Smooth muscle cell of the brain vasculature (primary cell): ENCODE results near the gene ARSB.

Experiments
- DNase-seq: peaks from one replicate; pipeline ENCODE4 v3.0.0-alpha.2; 2012; ENCODE audit warnings: low read depth, low spot score

ARSB gene

DNA sequence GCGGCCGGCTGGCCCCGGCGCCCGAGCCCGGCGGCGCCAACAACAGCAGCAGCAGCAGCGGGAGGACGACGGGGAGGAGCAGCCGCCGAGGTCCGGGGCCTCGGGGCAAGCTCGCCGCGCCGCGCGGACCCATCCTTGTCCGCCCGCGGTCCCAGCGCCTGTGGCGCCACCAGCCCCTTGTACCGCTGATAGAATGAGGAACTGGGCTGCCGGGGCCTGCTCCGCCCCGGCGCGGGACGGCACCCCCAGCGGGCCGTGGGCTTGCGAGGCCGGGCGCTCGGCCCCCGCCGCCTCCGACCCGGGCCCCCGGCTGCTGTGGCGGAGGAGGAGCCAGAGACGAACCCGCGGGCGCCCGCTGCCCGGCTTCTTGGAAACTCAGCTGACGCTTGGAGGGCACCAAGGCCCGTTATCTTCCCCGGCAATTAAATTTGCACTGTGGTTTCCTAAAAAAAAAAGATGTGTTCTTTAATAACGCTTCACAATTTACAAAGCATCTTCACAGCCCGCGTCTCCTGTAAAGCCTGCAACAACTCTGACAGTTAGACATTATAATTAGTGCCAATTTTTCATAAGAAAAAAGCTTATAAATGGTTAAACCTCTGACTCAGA, at the start of gene ARSB:
ARSB (minus strand) TSS at position 195 of the 609 bp plus-strand sequence; CDS start at position 133, 62 bp downstream.
- DNase-seq, result no peak

DNA sequence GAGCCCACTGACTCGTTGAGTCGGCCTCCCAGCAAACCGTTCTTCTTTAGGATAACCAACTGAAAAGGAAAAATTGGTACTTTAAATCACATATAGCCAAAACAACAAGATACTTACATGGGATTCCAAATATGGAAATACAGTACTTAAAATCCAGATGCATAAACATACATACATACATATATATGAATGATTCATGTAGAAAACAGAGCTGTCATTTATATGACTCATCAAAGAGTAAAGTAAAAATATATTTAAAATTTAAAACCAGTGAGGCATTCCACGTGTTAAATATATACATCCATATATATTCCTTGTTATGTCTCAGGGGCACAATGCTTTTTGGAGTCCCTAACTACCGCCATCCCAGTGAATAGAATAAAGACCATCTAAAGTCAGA, 47.7 kb upstream of the ARSB start:
- no peak for DNase-seq

DNA sequence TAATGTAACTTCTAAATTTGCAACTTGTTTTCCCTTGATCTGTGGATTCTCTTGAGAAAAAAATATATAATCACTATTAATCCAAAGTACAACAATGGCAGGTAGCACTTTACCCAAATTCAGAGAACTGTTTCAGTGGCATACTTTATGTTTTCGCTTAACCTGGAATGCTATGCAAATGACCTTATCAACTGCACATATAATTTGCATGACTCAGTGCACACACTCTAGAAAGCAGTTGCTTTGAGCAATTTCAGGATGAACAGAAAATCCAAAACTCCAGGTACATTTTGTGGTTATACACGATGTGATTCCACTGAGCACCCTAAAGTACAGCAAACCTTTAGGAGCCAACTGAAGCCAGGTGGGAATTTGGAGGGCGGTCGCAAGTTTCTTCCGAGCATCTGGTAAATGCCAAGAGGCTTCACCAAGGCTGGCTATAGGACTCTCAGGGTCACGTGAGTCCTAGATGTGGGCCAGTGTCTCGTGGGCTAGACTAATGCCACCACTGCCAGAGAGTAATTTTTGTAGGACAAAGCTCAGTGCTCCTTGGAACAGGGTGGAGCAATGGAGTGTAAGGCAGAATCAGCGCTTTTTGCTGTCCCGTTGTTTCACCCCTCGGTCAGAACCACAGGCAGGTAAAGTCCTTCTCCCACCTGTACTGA, 47.1 kb upstream of the ARSB start:
- no peak for DNase-seq

DNA sequence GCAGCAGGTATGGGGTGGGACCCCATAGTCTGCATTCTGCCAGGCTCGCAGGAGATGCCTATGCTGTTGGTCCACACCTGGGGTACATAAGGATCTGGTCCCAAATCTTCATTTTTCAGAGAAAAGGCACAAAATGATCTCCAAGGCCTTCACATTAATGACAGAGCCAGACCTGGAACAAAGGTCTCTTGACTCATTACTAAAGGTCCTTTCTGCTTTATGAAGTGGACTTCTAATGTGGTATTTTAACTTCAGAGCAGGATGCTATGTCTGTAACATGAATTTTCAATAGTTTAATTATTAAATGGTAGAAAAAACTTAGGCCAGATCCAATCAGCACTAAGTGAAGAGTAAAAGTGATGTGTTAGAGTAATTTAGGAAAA, 46.4 kb upstream of the ARSB start:
- DNase-seq, result no peak

DNA sequence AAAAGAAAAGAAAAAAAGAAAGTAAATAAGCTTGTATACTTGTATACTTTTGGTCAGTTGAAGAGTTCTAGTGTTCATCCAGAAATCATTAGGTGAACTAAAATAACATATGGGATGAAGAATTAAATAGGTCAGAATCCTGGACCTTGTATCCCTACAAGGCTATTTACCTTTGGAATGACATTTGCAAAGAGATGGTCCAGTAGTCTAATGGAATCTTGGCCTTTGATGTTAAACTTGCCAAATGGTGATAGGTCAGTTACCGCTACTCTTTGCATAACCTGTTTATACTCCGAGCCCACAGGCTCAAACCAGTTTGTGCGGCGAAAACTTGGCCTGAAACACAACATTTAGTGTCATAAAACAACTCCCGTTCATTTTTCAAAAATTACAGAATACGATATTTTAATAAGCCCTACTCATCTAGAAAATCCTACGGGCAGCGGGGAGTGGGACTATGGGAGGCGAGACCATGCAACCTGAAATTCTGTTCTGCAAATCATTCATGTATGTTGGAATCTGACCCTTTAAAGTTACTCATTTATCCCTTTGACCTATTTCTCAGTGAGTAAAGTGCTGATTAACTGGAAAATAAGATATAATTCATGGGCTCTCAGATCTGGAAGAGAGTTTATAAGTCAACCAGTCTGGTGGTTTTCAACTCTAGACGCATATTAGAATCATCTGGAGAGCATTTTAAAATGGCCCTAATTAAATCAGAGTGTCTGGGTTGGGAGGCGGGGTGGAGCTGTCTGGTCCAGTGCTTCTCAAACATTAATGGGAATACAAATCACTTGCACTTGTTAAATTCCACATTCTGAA, 45.8 kb upstream of the ARSB start:
- DNase-seq, result no peak

DNA sequence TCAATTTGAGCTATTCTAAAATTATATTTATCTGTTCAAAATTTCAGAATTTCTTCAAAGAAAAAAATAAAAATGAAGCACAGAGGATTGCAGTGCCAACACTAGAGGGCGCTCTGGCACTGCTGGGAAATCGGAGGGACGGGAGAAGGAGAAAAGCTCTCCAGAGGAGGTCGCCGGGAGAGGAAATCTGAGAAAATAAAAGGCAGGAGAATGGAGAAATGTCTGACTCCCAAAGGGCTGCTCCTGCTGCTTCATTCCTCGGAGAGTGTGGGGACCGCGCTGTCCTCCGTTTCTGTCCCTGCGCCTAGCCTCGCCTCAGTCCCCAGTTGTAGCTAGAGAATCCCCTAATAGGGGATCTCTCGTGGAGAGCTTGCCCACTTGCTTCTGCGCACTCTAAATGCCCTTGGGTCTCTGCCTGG, 40.0 kb upstream of the ARSB start:
- DNase-seq, result peak; percentile 44

DNA sequence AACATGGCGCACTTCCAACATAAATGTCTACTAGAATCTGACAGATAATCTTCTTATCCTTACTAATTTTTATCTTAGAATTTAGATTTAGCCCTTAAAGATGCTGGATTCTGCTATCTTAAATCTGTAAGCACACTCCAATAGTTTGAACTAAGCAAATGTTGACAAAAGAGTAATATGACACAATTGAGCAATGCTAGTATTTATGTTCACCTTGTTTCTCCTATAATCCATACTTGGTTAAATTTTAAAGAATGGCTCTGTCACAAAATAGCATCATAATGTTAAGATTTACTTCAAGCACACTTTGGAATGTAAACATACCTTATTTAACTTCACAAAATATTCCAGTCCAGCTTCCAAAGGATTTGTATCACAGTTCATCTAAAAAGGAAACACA, 38.8 kb upstream of the ARSB start:
- DNase-seq, result no peak

DNA sequence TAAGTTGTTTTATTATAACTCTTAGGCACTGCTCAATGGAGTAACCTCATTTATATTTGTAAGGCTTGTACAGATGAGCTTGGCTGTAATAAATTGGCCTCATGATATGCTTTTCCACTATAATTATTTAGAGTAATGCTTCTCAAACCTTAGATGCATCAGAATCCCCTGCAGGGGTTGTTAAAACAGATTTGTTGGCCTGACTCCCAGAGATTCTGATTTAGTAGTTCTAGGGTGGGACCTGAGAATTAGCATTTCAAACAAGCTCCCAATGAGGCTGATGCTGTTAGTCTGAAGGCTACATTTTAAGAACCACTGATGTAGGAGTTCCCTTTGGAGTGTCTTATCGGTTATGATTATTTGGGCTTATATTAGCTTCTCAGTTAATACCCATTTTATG, 38.2 kb upstream of the ARSB start:
- no peak for DNase-seq

DNA sequence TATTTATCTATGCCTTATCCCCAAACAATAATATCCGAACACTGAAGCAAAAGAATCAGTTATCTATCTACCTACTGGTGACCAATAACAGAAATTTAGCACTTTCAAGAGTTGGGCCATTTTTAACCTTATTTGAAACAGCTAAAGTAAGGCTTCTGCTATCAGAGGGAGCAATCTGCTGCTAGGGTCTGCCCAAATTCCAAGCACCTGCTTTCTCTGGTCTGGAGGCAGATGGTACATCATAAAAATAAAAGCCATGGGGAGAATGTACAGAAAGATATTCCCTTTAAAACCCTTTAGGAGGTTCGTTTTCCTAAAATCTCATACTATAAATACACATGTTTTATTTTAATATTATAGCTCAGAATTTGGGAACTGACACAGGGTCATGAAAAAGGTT, 37.7 kb upstream of the ARSB start:
- DNase-seq, result no peak

DNA sequence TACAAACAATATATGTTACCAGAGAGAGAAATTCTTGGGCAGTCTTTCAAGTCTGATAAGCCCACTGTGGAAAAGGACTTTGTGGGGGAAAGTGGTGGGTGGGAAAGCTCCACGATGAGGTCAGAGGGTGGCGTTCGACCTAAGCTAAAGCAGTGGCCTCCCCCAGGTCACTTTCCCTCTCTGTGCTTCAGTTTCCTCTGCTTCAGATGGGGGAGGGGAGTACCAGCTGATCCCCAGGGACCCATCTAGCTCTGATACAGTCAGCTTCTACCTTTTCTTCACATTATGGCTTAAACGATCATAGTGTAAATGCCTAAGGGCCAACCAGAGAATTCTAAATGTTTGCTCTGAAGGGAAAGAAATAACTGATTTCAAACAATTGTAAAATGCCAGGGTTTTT, 36.6 kb upstream of the ARSB start:
- no peak for DNase-seq

DNA sequence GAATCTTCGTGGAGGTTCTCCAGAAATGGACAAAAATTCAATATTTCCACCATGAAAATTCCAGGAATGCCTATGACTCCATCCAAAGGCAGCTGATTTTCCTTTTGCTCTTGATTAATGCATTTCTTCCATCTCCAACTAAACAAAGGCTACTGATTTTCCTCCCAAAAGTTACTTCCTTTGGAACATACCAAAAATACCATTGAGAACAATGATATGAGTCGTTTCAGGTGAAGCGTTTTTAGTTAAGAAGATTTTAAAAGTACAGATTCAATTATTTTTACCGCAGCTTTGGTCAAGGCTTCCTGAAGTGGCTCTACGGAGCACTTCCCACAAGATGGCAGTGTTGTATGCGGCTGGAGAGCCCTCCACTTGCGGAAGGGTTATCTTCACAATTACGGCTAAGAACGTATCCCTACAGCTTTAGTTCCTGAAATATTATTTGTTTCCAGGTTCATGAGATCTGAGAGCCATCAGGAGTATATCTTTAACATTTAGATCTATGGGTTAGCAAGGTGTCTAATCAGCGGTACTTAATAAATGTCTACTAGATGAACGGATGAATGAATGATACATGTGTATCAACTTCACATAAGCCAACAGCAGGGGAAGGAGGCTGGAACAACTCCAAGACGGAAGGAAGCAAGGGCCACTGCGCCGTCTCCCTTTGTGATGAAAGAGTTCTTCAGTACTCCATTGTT, 35.9 kb upstream of the ARSB start:
- DNase-seq, result peak; percentile 36

DNA sequence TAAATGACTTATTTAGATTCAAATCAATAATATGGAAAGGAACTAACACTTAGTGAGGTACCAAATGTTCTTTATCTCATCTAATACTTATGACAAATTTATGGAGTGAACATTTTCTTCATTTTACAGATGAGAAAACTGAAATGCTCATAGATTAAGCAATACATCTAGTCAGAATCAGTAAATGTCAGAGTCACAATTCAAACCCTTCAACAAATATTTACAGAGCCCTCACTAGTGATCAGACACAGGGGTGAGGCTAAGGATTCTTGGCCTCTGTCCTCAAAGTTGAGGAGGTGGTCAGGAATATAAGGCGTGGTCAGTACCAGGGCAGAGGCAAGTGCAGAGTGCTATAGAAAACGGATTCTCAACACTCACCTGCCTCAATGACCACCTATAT, 29.5 kb upstream of the ARSB start:
- no peak for DNase-seq

DNA sequence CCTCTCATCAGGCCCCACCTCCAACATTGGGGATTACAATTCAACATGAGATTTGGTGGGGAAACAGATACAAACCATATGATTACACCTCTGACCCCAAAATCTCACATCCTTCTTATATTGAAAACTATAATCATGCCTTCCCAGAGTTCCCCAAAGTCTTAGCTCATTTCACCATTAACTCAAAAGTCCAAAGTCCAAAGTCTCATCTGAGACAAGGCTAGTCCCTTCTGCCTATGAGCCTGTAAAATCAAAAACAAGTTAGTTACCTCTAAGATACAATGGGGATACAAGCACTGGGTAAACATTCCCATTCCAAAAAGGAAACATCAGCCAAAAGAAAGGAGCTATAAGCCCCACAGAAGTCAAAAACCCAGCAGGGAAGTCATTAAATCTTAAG, 26.8 kb upstream of the ARSB start:
- DNase-seq, result no peak

DNA sequence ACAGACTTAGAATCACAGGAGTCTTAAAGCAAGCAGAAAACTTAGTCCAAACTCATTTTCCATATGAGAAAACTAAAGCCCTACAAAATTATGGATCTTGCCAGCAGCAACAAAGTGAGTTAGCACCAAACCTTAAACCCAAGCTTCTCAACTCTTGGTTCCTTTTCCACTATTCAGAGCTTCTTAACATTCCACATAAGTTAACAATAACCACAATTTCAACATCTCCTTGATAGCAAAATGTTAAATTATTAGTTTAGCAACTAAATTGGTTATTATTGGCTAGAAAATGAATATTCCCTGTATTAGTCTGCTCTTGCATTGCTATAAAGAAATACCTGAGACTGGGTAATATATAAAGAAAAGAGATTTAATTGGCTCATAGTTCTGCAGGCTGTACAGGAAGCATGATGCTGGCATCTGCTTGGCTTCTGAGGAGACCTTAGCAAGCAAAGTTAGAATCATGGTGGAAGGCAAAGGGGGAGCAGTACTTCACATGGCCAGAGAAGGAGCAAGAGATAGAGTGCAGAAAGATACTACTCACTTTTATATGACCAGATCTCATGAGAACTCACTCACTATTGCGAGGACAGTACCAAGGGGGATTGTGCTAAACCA, 26.2 kb upstream of the ARSB start:
- DNase-seq, result no peak

DNA sequence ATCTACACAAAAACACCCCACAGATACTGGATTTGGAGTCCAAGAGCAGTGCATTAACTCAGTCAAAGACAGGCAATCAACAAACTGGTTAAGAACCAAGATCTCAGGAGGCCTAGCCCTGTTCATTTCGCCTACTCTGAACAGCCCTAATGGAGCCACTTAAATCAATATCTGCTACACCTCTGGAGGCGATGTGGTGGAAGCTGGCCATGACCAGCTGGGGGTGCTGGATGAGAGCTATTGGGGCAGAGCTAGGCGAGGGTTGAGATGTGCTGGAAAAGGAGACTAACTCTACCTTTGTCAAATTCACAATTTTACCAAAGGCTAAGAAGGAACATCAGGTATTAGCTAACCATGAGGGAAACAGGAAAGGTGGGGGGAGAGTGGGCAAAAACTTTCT, 23.3 kb upstream of the ARSB start:
- no peak for DNase-seq

DNA sequence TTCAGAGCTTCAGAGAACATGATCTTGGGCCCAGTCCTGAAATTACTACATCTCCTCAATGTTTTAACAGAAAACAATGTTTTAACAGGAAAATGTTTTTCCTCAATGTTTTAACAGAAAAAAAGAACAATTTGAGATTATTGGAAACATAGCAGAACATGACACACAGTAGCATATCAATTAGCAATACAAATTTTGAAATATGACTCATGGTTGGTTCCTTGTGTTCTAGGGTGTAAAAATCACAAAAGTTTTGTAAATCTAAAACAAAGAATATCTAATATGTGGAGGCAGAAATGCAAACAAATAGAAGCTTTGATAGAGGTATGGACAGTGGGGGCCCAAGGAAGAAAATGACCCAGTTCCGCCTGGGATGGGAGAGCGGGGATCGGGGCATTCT, 22.8 kb upstream of the ARSB start:
- DNase-seq, result no peak

DNA sequence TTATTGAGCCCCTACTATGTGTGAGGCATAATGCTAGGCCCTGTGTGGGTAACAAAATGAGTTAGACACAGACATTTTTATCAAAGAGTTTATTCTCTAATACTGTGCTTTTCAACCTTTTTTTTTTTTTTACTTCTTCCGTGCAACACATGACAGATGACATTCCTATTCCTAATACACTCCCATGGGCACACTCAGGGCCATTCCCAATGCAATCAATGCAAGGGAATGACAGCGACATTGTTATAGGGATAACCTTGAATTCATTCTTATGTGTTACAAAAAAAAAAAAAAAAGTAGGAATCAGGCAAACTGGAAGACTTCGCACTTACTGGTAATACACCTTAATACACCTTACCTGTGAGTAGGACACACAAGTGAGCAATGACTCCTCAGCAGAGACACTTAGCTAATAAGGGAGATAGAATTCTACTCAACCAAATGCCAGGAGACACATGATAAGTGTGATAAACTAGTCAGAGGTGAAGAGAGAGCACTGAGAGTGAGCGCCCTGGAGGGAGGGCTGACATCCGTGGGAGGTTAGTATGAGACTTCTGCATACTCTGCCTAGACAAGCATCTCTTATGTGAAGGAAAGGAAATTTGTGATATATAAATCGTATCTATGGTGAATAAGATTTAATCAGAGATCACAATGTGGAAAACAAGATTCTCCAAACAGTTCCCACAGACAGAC, 21.0 kb upstream of the ARSB start:
- no peak for DNase-seq

DNA sequence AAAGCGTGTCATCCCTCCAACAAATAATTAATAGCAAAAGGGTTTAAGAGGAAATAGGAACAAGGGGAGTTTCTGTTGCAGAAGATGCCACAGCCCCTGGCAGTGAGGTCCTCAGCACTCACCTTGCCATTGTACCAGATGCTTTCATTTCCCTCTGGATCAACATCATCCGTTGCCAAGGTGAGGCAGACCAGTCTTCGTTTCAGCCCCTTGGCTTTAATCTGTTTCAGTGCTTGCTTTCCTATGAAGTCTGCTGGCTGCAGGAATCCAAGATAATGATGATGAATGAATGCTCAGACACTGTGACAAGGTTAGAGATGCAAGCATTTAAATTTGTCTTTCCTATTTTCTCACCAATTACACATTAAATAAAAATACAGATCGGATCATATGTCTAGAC, 20.0 kb upstream of the ARSB start:
- no peak for DNase-seq

DNA sequence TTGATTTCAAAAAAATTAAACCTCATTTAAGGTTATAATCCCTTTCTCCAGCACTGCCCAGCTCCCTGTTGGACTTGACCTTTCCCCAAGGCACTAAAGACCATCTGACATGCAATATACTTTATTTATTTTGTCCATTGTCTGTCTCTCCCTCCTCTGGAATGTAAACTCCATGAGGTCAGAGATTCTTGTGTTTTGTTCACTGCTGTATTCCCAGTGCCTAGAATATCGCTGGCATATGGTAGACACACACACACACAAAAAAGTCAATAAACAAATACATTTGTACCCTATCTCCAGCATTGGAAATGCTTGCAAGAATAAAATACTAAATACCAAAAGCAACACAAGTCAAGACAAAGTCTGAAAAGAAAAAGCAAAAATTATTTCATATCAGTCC, 17.3 kb upstream of the ARSB start:
- no peak for DNase-seq

DNA sequence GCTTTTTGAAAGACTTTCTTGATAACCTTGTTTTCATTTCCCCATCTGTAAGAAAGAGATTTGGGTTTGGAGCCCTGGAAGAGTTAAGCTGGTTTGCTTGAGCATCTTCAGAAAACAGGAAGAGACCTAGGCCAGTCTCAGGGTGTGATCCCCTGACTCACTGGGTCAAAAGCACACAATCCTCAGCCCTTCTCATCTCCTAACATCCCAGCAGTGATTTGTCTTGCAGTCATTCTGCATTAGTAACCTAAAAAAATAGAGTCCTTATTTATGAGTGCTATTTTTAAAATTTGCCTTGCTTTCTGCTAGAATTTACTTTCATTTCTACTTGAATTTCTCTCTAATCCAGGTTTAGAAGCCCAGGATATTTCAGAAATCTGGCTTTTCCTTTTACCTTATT, 16.4 kb upstream of the ARSB start:
- DNase-seq, result no peak

DNA sequence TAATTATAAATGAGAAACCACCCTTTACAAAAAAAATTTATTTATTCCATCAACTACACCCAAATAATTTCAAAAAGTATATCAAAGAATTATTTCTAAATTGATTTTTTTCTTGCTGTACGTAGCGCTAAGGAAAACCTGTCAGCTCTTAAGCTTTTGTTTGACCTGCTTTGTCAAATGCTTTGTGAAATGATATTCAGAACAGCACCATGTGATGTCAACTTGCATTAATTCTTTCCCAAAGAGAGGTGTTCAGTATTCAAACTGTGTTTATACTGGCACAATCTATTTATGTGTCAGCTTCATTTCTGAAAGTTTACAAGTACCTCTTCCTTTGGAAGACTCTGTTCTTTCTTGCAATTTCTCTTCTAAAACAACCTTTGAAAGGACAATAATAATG, 12.0 kb upstream of the ARSB start:
- no peak for DNase-seq
